Measurements from ENCODE around the gene SKIDA1. TPM values are rescaled to one million over a fixed set of nuclear protein-coding genes. Genes with fewer than 3 reads are reported as not detected.
"Not testable (repeated sequence)": the region's sequence is repeated elsewhere in the genome, so short reads cannot be mapped to it uniquely, and the experiment has no call there.

The SKIDA1 gene
- total RNA-seq, 3 donors from 2014 or later (not counting 1 experiment from before 2014, with no cell fraction given) = not detected

- Mint-ChIP-seq H3K36me3 (peaks cover 7% of the 10 kb centered on the region), H3K9me3 (no peaks in the 10 kb centered on the region), H3K27me3 (ENCODE audit: low read depth in 2 of 2) (no peaks in the 10 kb centered on the region), H3K4me1 (peaks cover 16 to 17% of the 10 kb centered on the region in 2 donors), H3K4me3 (peak overlapping the region; percentile 10), H3K27ac (no peak overlapping the region)
- no peak overlapping the region for H3K27ac ChIP-seq (ENCODE audit: low read length)
- 100% methylated on average over 3 of the region's 3 CpGs for WGBS (ENCODE audit: insufficient coverage)
- H3K9me3 ChIP-seq (ENCODE audit: control insufficient read depth, insufficient read depth, low read length) = no peaks in the 10 kb centered on the region
- peaks cover 24% of the 10 kb centered on the region for H3K36me3 ChIP-seq (ENCODE audit: control insufficient read depth, insufficient read depth, low read length)
- H3K4me1 ChIP-seq (ENCODE audit: control insufficient read depth, insufficient read depth, low read length) = peaks cover 11% of the 10 kb centered on the region
- ATAC-seq (no peak), DNase-seq (no peak)
- no peak overlapping the region for H3K4me3 ChIP-seq (ENCODE audit: low read length)
- H3K27me3 ChIP-seq (ENCODE audit: control insufficient read depth, insufficient read depth, low read length) = no peaks in the 10 kb centered on the region
- TF ChIP-seq, protein P1, sequence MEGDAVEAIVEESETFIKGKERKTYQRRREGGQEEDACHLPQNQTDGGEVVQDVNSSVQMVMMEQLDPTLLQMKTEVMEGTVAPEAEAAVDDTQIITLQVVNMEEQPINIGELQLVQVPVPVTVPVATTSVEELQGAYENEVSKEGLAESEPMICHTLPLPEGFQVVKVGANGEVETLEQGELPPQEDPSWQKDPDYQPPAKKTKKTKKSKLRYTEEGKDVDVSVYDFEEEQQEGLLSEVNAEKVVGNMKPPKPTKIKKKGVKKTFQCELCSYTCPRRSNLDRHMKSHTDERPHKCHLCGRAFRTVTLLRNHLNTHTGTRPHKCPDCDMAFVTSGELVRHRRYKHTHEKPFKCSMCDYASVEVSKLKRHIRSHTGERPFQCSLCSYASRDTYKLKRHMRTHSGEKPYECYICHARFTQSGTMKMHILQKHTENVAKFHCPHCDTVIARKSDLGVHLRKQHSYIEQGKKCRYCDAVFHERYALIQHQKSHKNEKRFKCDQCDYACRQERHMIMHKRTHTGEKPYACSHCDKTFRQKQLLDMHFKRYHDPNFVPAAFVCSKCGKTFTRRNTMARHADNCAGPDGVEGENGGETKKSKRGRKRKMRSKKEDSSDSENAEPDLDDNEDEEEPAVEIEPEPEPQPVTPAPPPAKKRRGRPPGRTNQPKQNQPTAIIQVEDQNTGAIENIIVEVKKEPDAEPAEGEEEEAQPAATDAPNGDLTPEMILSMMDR (IDR thresholded peaks at IDR 0.05) = no peak
- intact Hi-C loops (cut with micrococcal nuclease) = no loop called here
Observed at GRCh38 chr10:21536874-21537273, 11.4 kb upstream of the SKIDA1 start.

- Mint-ChIP-seq H3K4me3 (peak overlapping the region; percentile 85), H3K4me1 (peaks cover 16 to 17% of the 10 kb centered on the region in 2 donors), H3K27ac (peak overlapping the region; percentile 66 to 90)
- Histone ChIP-seq H3K4me1 (ENCODE audit: control insufficient read depth, insufficient read depth, low read length) (peaks cover 11% of the 10 kb centered on the region), H3K36me3 (ENCODE audit: control insufficient read depth, insufficient read depth, low read length) (peaks cover 16% of the 10 kb centered on the region)
- 98% methylated on average over 9 of the region's 9 CpGs for WGBS (ENCODE audit: insufficient coverage)
- H3K36me3 Mint-ChIP-seq; ATAC-seq; H3K27me3 ChIP-seq (ENCODE audit: control insufficient read depth, insufficient read depth, low read length); H3K27ac ChIP-seq (ENCODE audit: low read length); H3K9me3 ChIP-seq (ENCODE audit: control insufficient read depth, insufficient read depth, low read length); H3K27me3 Mint-ChIP-seq (ENCODE audit: low read depth in 2 of 2); intact Hi-C loops (cut with micrococcal nuclease); H3K4me3 ChIP-seq (ENCODE audit: low read length); H3K9me3 Mint-ChIP-seq; DNase-seq: not testable (repeated sequence)
Observed at GRCh38 chr10:21535976-21536375, 10.5 kb upstream of the SKIDA1 start.

GRCh38 chr10:21535494-21535965, 10.0 kb upstream of the SKIDA1 start:
- DNase-seq = no peak
- Mint-ChIP-seq H3K4me3 (peak overlapping the region; percentile 85), H3K27me3 (ENCODE audit: low read depth in 2 of 2) (no peaks in the 10 kb centered on the region), H3K9me3 (no peaks in the 10 kb centered on the region), H3K36me3 (peaks cover 7% of the 10 kb centered on the region), H3K4me1 (peaks cover 16 to 17% of the 10 kb centered on the region in 2 donors), H3K27ac (peak overlapping the region; percentile 66 to 90)
- intact Hi-C loops (cut with micrococcal nuclease) = no loop called here
- peak overlapping the region; percentile 29 for H3K4me3 ChIP-seq (ENCODE audit: low read length)
- TF ChIP-seq, protein P1 (IDR thresholded peaks at IDR 0.05) = no peak
- H3K27me3 ChIP-seq (ENCODE audit: control insufficient read depth, insufficient read depth, low read length) = no peaks in the 10 kb centered on the region
- H3K27ac ChIP-seq (ENCODE audit: low read length) = peak overlapping the region; percentile 10
- whole genome bisulfite sequencing (ENCODE audit: insufficient coverage) = 53% methylated on average over 9 of the region's 9 CpGs
- H3K9me3 ChIP-seq (ENCODE audit: control insufficient read depth, insufficient read depth, low read length) = no peaks in the 10 kb centered on the region
- H3K36me3 ChIP-seq (ENCODE audit: control insufficient read depth, insufficient read depth, low read length) = peaks cover 15% of the 10 kb centered on the region
- no peak for ATAC-seq
- peaks cover 11% of the 10 kb centered on the region for H3K4me1 ChIP-seq (ENCODE audit: control insufficient read depth, insufficient read depth, low read length)

GRCh38 chr10:21534604-21535493, 9.4 kb upstream of the SKIDA1 start:
- DNase-seq (peak; percentile 51 to 75), ATAC-seq (peak; percentile 41 to 62 (median 53))
- Histone ChIP-seq H3K4me3 (ENCODE audit: low read length) (peak overlapping the region; percentile 73), H3K27ac (ENCODE audit: low read length) (peak overlapping the region; percentile 69), H3K9me3 (ENCODE audit: control insufficient read depth, insufficient read depth, low read length) (no peaks in the 10 kb centered on the region), H3K27me3 (ENCODE audit: control insufficient read depth, insufficient read depth, low read length) (no peaks in the 10 kb centered on the region), H3K4me1 (ENCODE audit: control insufficient read depth, insufficient read depth, low read length) (peaks cover 11% of the 10 kb centered on the region), H3K36me3 (ENCODE audit: control insufficient read depth, insufficient read depth, low read length) (peaks cover 11% of the 10 kb centered on the region)
- H3K4me3 Mint-ChIP-seq = peak overlapping the region; percentile 91
- H3K27me3 Mint-ChIP-seq (ENCODE audit: low read depth in 2 of 2) = no peaks in the 10 kb centered on the region
- intact Hi-C loops (cut with micrococcal nuclease) = loop anchor here (5.0 kb wide), 3 partner anchors 38 to 782 kb away; partner anchors contain the start of gene COMMD3
- no peaks in the 10 kb centered on the region for H3K9me3 Mint-ChIP-seq
- TF ChIP-seq, protein P1 (IDR thresholded peaks at IDR 0.05) = no peak
- H3K36me3 Mint-ChIP-seq = peaks cover 7% of the 10 kb centered on the region
- peak overlapping the region; percentile 66 to 90 for H3K27ac Mint-ChIP-seq
- peaks cover 16 to 17% of the 10 kb centered on the region in 2 donors for H3K4me1 Mint-ChIP-seq
- 2% methylated on average over 83 of the region's 96 CpGs for WGBS (ENCODE audit: insufficient coverage)
